ENCODE results near the gene EXOSC1. TPM values are rescaled to one million over a fixed set of nuclear protein-coding genes. Genes with fewer than 3 reads are reported as not detected.

EXOSC1 gene
- total RNA-seq, 1 donor from 2014 or later = 34.2 TPM

DNA sequence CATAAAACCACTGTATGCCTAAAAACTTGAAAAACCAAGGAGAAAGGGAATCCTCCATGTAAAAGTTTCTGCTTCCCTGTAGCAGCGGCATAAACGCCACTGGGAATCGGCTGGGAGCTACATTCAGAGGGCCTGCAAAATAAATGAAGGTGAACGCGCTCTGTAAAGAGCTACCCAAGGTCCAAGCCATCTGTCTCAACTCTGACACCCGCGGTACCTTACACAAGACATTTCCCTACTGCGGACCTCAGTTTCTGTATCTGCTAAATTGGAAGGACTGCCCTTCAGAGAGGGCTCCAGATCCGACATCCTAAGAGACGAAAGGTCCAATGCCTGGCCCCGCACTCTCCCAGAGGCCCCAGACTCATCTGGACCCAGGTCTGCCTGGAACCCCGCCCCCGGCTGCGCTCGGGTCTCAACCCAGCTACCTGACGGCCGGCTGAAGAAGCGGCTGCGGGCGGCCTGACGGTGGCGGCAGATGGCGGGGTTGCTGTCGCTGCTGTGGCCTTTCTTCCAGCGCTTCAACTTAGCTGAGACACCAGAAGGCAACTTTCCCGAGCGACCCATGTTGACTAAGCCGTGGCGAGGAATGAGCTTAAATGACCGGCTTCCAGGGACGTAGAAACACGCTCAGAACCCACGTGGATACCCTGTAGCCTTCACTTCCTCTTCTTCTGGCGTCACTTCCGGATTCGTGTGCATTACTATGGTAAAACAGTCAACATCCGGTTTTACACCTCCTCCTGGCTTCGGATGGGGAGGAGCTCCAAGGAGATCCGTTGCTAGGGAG lies 44.9 kb downstream of the EXOSC1 start, which contains the start of gene RRP12:
Gene RRP12, minus strand, starts transcription at position 676 of the 790 bp plus-strand sequence. Its CDS starts 109 bp downstream, at position 567.
- TF ChIP-seq, protein P1, sequence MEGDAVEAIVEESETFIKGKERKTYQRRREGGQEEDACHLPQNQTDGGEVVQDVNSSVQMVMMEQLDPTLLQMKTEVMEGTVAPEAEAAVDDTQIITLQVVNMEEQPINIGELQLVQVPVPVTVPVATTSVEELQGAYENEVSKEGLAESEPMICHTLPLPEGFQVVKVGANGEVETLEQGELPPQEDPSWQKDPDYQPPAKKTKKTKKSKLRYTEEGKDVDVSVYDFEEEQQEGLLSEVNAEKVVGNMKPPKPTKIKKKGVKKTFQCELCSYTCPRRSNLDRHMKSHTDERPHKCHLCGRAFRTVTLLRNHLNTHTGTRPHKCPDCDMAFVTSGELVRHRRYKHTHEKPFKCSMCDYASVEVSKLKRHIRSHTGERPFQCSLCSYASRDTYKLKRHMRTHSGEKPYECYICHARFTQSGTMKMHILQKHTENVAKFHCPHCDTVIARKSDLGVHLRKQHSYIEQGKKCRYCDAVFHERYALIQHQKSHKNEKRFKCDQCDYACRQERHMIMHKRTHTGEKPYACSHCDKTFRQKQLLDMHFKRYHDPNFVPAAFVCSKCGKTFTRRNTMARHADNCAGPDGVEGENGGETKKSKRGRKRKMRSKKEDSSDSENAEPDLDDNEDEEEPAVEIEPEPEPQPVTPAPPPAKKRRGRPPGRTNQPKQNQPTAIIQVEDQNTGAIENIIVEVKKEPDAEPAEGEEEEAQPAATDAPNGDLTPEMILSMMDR (conservative IDR thresholded peaks at IDR 0.05; ENCODE audit: low read depth, low read length) = peak; percentile 17
- H3K4me3 ChIP-seq (ENCODE audit: low read depth, low read length) = peak within 1 kb of the TSS; percentile 74
- DNase-seq (ENCODE audit: low read depth) = peak; percentile 94

DNA sequence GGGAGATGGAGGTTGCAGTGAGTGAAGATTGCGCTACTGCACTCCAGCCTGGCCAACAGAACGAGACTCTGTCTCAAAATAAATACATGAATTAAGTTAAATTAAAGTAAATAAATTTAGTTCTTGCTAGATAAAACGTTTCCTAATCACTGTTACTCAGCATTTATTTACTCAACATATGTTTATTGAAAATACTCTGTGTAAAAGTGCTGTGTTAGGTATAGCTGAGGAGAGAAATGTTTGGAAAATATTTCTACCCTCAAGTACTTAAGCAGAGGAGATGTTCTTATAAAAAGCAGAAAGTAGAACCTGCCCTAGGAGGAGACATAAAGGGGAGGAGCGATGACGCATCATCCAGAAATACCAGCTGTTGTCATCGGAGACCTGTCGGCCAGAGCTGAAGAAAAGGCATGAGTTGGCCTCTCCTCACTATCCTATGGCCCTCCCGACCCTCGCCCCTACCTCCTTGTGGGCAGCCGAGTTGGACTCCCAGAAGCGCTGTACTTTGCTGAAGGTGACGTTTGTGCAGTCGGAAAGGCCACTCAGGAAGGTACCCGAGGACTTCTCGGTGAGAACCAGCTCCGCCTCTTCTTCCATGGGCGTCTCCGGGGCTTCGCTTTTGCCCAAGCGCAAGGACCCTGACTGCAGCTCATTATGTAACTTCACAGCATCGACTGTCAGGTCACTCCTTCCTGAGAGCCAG lies 45.8 kb downstream of the EXOSC1 start:
- peak overlapping the region; percentile 74 for H3K4me3 ChIP-seq (ENCODE audit: low read depth, low read length)
- TF ChIP-seq, protein P1 (conservative IDR thresholded peaks at IDR 0.05; ENCODE audit: low read depth, low read length) = no peak
- DNase-seq (ENCODE audit: low read depth) = no peak

DNA sequence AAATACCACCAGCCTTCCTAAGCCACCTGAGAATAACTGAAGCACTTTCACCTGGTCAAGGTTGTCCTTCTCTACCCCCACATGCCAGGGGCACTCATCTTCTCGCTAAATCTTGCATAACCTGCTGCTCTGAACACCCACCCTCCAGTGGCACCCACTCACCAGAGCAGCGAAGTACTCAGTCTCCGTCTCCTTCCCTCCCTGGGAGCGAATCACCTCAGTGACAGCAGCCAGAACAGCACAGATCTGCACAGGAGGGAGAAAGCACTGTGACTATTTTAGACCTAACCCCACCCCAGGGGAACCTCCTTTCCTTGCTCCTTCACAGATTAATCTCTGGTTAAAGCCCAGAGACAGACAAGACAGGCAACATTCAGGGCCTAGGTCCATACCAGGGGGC lies 49.8 kb downstream of the EXOSC1 start:
- no peak overlapping the region for H3K4me3 ChIP-seq (ENCODE audit: low read depth, low read length)
- TF ChIP-seq, protein P1 (conservative IDR thresholded peaks at IDR 0.05; ENCODE audit: low read depth, low read length) = no peak
- DNase-seq (ENCODE audit: low read depth) = no peak

DNA sequence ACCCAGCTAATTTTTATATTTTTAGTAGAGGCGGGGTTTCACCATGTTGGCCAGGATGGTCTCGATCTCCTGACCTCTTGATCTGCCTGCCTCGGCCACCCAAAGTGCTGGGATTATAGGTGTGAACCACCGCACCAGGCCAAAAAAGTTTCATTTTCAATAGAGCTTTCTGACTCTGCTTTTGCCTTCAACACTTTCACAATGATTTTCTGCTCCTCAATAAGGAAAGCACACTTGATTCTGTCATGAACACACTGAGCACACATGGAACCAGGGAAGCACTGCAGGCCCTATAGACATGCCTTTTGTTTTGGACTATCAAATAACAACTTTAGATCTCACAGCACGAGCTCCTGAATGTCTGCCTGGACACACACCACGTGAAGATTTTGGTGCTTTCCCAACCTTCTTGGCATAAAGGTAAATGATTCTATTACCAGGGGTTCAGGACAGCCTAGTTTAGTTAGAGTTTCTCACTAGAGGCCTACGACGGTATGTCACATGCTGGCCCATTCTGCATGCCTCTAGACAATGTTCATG lies 52.7 kb downstream of the EXOSC1 start:
- TF ChIP-seq, protein P1 (conservative IDR thresholded peaks at IDR 0.05; ENCODE audit: low read depth, low read length) = no peak
- no peak overlapping the region for H3K4me3 ChIP-seq (ENCODE audit: low read depth, low read length)
- DNase-seq (ENCODE audit: low read depth) = no peak

DNA sequence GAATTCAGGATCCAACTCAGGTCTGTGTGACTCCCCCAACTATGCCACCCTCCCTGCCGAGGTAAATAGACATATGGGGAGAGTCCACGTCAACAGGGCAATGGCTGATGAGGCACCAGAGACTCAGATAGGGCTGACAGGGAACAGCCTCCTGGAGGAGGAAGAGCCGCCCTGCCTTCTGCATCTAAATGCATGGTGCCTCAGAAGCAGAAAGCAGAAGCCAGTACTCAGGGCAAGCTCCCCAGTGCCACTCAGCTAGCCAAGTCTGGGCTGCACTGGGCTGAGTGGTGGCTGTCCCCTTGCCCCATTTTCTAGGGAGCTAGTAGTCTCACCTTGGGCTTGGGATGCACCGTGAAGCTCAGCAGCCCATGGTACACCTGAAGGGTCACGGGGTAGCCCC lies 55.7 kb downstream of the EXOSC1 start:
- DNase-seq (ENCODE audit: low read depth) = no peak
- H3K4me3 ChIP-seq (ENCODE audit: low read depth, low read length) = no peak overlapping the region
- TF ChIP-seq, protein P1 (conservative IDR thresholded peaks at IDR 0.05; ENCODE audit: low read depth, low read length) = no peak

DNA sequence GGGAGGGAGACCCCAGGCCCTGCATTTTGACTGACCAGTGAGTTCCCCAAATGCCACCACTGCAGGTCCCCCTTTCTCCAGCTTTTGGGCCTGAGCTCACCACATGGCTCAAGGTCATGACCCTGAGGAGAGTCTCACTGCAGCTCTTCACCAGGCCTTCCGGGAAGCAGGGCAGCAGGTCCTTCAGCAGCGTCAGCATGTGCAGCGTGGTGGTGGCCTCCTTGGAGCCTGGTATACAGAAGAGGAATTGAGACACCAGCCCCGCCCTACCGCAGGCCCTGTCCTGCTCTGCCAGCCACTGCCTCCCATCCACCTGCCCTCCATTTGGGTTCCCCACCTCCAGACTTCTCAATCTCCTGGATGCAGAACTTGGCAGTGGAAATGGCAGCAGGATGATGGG lies 57.7 kb downstream of the EXOSC1 start:
- H3K4me3 ChIP-seq (ENCODE audit: low read depth, low read length) = no peak overlapping the region
- TF ChIP-seq, protein P1 (conservative IDR thresholded peaks at IDR 0.05; ENCODE audit: low read depth, low read length) = no peak

More for the DNA sequence above, 57.7 kb downstream of the EXOSC1 start:
- DNase-seq (ENCODE audit: low read depth) = no peak

Other genes with a start within 250 kb of the EXOSC1 start
- 8.8 and 14.9 TPM in 2 replicates for gene ARHGAP19, start 153.4 kb downstream of the EXOSC1 start, total RNA-seq
- gene FRAT1, start 126.7 kb downstream of the EXOSC1 start, total RNA-seq = 1.1 and 1.2 TPM in 2 replicates
- 6.3 and 11.4 TPM in 2 replicates for gene FRAT2, start 111.3 kb downstream of the EXOSC1 start, total RNA-seq
- gene RRP12, start 44.7 kb downstream of the EXOSC1 start, total RNA-seq = 23.5 and 46.3 TPM in 2 replicates
- gene PGAM1, start 19.8 kb downstream of the EXOSC1 start, total RNA-seq = 629 and 772 TPM in 2 replicates
- 44.7 and 78.0 TPM in 2 replicates for gene ZDHHC16, start 169 bp upstream of the EXOSC1 start, total RNA-seq
- 103 and 108 TPM in 2 replicates for gene MMS19, start 52.4 kb upstream of the EXOSC1 start, total RNA-seq
- gene UBTD1, start 52.9 kb upstream of the EXOSC1 start, total RNA-seq = 21.6 and 23.6 TPM in 2 replicates
- gene ANKRD2, start 126.8 kb upstream of the EXOSC1 start, total RNA-seq = 3.3 and 6.8 TPM in 2 replicates
- gene HOGA1, start 138.4 kb upstream of the EXOSC1 start, total RNA-seq = 4.1 and 10.8 TPM in 2 replicates
- 0.12 TPM in 1 of 2 replicates, not detected in the other for gene C10orf62, start 143.7 kb upstream of the EXOSC1 start, total RNA-seq
- 3.6 and 5.7 TPM in 2 replicates for gene MORN4, start 187.5 kb upstream of the EXOSC1 start, total RNA-seq
- gene PI4K2A, start 194.7 kb upstream of the EXOSC1 start, total RNA-seq = 14.0 and 28.6 TPM in 2 replicates
- 6.5 and 12.0 TPM in 2 replicates for gene AVPI1, start 241.2 kb upstream of the EXOSC1 start, total RNA-seq

Measured in epithelial cell of proximal tubule (primary cell).